BE2C (cell line): ENCODE data around the gene NR1H4.
"Not testable (repeated sequence)": the region's sequence is repeated elsewhere in the genome, so short reads cannot be mapped to it uniquely, and the experiment has no call there.

Experiments used
- DNase-seq: peaks from one replicate; pipeline ENCODE4 v3.0.0-alpha.2; 2020
- H3K27me3 ChIP-seq: fragments of 250-450 bp; sonication (Bioruptor Pico); 2 replicates; pipeline ENCODE4 v1.5.1; 2020; ENCODE audit warnings: mild to moderate bottlenecking
- H3K36me3 ChIP-seq: fragments of 250-450 bp; sonication (Bioruptor Pico); 2 replicates; pipeline ENCODE4 v1.5.1; 2020; ENCODE audit warnings: mild to moderate bottlenecking
- H3K4me1 ChIP-seq: fragments of 250-450 bp; sonication (Bioruptor Pico); 2 replicates; pipeline ENCODE4 v1.5.1; 2020
- H3K4me3 ChIP-seq: 2 replicates; pipeline ENCODE4 v1.5.1; 2011; ENCODE audit warnings: low read depth, low read length
- H3K9me3 ChIP-seq: fragments of 250-450 bp; sonication (Bioruptor Pico); 2 replicates; pipeline ENCODE4 v1.5.1; 2020
- TF ChIP-seq, protein P1 (sequence below): IDR thresholded peaks from 2 replicates; pipeline ENCODE4 v1.5.1; 2012; ENCODE audit warnings: mild to moderate bottlenecking, low read depth, low read length

Gene NR1H4

DNA sequence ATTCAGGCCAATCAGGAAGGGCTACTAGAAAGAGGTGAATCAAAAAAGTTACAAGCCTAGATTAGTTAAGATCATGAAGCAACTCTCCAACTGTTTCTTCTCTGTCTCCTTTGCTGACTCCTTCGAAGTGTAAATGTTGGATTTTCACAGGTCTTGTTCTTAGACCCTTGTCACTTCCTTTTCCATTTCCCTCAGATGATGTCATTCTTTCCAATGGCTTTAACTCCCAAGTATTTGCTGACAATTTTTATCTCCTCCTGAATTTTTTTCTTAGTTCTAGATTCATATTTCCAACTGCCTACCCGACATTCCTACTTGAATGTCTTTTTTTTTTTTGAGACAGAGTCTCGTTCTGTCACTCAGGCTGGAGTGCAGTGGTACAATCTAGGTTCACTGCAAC is 110.6 kb downstream of the NR1H4 start:
- H3K27me3 ChIP-seq = no peaks in the 10 kb centered on the region
- H3K9me3 ChIP-seq = peaks cover 2% of the 10 kb centered on the region
- TF ChIP-seq, protein P1, sequence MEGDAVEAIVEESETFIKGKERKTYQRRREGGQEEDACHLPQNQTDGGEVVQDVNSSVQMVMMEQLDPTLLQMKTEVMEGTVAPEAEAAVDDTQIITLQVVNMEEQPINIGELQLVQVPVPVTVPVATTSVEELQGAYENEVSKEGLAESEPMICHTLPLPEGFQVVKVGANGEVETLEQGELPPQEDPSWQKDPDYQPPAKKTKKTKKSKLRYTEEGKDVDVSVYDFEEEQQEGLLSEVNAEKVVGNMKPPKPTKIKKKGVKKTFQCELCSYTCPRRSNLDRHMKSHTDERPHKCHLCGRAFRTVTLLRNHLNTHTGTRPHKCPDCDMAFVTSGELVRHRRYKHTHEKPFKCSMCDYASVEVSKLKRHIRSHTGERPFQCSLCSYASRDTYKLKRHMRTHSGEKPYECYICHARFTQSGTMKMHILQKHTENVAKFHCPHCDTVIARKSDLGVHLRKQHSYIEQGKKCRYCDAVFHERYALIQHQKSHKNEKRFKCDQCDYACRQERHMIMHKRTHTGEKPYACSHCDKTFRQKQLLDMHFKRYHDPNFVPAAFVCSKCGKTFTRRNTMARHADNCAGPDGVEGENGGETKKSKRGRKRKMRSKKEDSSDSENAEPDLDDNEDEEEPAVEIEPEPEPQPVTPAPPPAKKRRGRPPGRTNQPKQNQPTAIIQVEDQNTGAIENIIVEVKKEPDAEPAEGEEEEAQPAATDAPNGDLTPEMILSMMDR = no peak
- peaks cover 4% of the 10 kb centered on the region; the same call in 1 of the 2 replicates for H3K4me1 ChIP-seq
- DNase-seq = no peak
- H3K36me3 ChIP-seq = no peaks in the 10 kb centered on the region
- no peak overlapping the region for H3K4me3 ChIP-seq

DNA sequence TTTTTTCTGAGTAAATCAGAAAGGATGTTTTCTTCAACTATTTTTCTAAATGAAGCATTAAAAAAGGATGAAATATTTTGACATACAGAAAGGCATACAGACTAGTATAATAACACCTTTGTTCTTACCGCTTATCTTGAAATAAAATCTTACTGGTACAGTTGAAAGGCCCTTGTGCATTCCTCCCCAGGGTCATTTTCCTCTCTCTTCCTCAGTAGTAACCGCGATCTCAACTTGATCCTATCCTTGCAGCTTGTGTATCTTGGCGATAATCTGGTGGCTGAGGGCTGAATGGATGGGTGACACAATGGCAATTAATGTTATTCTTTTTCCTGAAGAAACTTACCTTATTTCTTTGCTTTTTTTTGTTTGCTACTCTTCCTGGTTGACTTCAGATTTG is 118.3 kb downstream of the NR1H4 start:
- H3K4me1 ChIP-seq = no peaks in the 10 kb centered on the region
- DNase-seq = no peak
- no peaks in the 10 kb centered on the region for H3K27me3 ChIP-seq
- H3K9me3 ChIP-seq = peaks cover 2% of the 10 kb centered on the region
- no peaks in the 10 kb centered on the region for H3K36me3 ChIP-seq
- H3K4me3 ChIP-seq = no peak overlapping the region
- TF ChIP-seq, protein P1 = no peak

DNA sequence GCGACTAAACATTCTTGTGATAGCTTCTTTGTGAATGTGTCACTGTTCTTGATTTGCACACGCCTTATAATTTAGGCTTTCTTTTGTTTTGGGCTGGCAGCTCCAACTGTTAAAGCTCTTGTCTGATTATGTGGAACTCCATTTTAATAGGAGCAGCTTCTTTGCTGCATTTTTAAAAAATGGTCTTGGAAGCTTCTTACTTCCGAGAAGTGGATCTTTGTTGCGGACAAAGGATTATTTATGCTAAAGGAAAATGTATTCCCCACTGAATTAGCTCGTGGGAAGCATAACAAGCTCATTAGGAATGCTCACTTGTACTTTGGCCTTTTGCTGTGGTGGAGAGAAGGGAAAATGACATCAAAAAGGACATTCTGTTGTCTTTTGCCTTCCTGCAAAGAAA is 119.8 kb downstream of the NR1H4 start:
- no peaks in the 10 kb centered on the region for H3K9me3 ChIP-seq
- no peaks in the 10 kb centered on the region for H3K36me3 ChIP-seq
- H3K27me3 ChIP-seq = no peaks in the 10 kb centered on the region
- no peaks in the 10 kb centered on the region for H3K4me1 ChIP-seq
- no peak overlapping the region for H3K4me3 ChIP-seq
- TF ChIP-seq, protein P1 = no peak
- DNase-seq = no peak

GRCh38 chr12:100601626-100602025 is 128.0 kb downstream of the NR1H4 start:
- Histone ChIP-seq H3K9me3 (no peaks in the 10 kb centered on the region), H3K4me3 (no peak overlapping the region), H3K36me3 (no peaks in the 10 kb centered on the region), H3K4me1 (no peaks in the 10 kb centered on the region), H3K27me3 (no peaks in the 10 kb centered on the region)
- no peak for DNase-seq
- TF ChIP-seq, protein P1 = no peak

DNA sequence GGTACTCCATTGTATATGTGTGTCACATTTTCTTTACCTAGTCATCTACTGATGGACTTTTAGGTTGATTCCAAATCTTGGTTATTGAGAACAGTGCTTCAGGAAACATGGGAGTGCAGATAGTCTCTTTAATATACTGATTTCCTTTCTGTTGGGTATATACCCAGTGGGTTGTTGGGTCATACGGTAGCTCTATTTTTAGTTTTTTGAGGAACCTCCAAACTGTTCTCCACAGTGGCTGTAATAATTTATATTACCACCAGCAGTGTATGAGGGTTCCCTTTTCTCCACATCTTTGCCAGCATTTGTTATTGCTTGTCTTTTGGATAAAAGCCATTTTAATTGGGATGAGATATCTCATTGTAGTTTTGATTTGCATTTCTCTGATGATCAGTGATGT is 129.3 kb downstream of the NR1H4 start:
- H3K4me3 ChIP-seq, H3K27me3 ChIP-seq, DNase-seq, H3K9me3 ChIP-seq, H3K4me1 ChIP-seq, H3K36me3 ChIP-seq: not testable (repeated sequence)

- no peak for DNase-seq
- no peaks in the 10 kb centered on the region for H3K4me1 ChIP-seq
- TF ChIP-seq, protein P1 = no peak
Measured at GRCh38 chr12:100608776-100609175, 135.1 kb downstream of the NR1H4 start.

More at GRCh38 chr12:100608776-100609175, 135.1 kb downstream of the NR1H4 start:
- Histone ChIP-seq H3K36me3 (peaks cover 5% of the 10 kb centered on the region; the same call in 1 of the 2 replicates), H3K4me3 (no peak overlapping the region), H3K9me3 (no peaks in the 10 kb centered on the region), H3K27me3 (no peaks in the 10 kb centered on the region)
